NT2/D1 (cell line): Measurements from ENCODE around the gene SLC35F3.

Source experiments
- SUZ12 ChIP-seq: IDR thresholded peaks from 2 replicates; pipeline ENCODE4 v1.6.1; 2011; ENCODE audit not compliant: insufficient read length, insufficient read depth; ENCODE audit errors: extremely low read depth
- YY1 ChIP-seq: IDR thresholded peaks from 2 replicates; pipeline ENCODE4 v1.6.1; 2011; ENCODE audit not compliant: insufficient read length, insufficient read depth
- ZNF274 ChIP-seq: IDR thresholded peaks from 2 replicates; pipeline ENCODE4 v1.6.1; 2011; ENCODE audit warnings: mild to moderate bottlenecking, low read depth, low read length

GRCh38 chr1:234139966-234140365 is 235.5 kb downstream of the SLC35F3 start:
- TF ChIP-seq ZNF274 (no peak), YY1 (no peak), SUZ12 (no peak)
